Smooth muscle cell (in vitro differentiated cells): ENCODE results near the gene PCSK6. TPM values are rescaled to one million over a fixed set of nuclear protein-coding genes. Genes with fewer than 3 reads are reported as not detected.

Source experiments
- DNase-seq: peaks from one replicate; lab custom pipeline; 2025; ENCODE audit not compliant: unreplicated experiment; lab: John Stamatoyannopoulos, UW
- H2AFZ ChIP-seq: fragments of 200-600 bp; sonication (generic); 2 replicates; pipeline ENCODE4 v1.6.0; 2016; ENCODE audit warnings: antibody characterized with exemption, low read depth, mild to moderate bottlenecking
- H3F3A ChIP-seq: fragments of 200-600 bp; sonication (generic); 2 replicates; pipeline ENCODE4 v1.6.0; 2017; ENCODE audit warnings: antibody characterized with exemption, low read depth
- H3K27ac ChIP-seq: fragments of 200-600 bp; sonication (generic); 2 replicates; pipeline ENCODE4 v1.5.1; 2016; ENCODE audit warnings: low read depth, mild to moderate bottlenecking
- H3K27me3 ChIP-seq: fragments of 200-600 bp; sonication (generic); 2 replicates; pipeline ENCODE4 v1.6.1; 2016; ENCODE audit warnings: low read depth, mild to moderate bottlenecking
- H3K36me3 ChIP-seq: fragments of 200-600 bp; sonication (generic); 2 replicates; pipeline ENCODE4 v1.5.1; 2016; ENCODE audit warnings: low read depth
- H3K4me1 ChIP-seq: fragments of 200-600 bp; sonication (generic); 2 replicates; pipeline ENCODE4 v1.5.1; 2016; ENCODE audit warnings: low read depth
- H3K4me2 ChIP-seq: fragments of 200-600 bp; sonication (generic); 2 replicates; pipeline ENCODE4 v1.6.0; 2016; ENCODE audit warnings: mild to moderate bottlenecking
- H3K4me3 ChIP-seq: fragments of 200-600 bp; sonication (generic); 2 replicates; pipeline ENCODE4 v1.5.1; 2016; ENCODE audit warnings: mild to moderate bottlenecking
- H3K79me2 ChIP-seq: fragments of 200-600 bp; sonication (generic); 2 replicates; pipeline ENCODE4 v1.6.0; 2016; ENCODE audit warnings: low read depth, mild to moderate bottlenecking
- H3K9ac ChIP-seq: fragments of 200-600 bp; sonication (generic); 2 replicates; pipeline ENCODE4 v1.6.0; 2016; ENCODE audit warnings: low read depth
- H3K9me3 ChIP-seq: fragments of 200-600 bp; sonication (generic); replicated peaks from 2 replicates; pipeline ENCODE4 v1.5.1; 2016; ENCODE audit warnings: low read depth
- H4K20me1 ChIP-seq: fragments of 200-600 bp; sonication (generic); 2 replicates; pipeline ENCODE4 v1.6.0; 2016; ENCODE audit warnings: low read depth
- WGBS: methylation state at CpG from one replicate; pipeline ENCODE4 v1.1.7; 2016; ENCODE audit warnings: low lambda C conversion rate; 5-methylcytosine and 5-hydroxymethylcytosine counted together
- polyA plus RNA-seq: library from polyadenylated mRNA; unstranded; fragments of >200 nt; fragmentation: Nextera tagmentation; extraction: Ambion mirVana; gene quantifications from 2 replicates; pipeline ENCODE4 v1.2.1, GENCODE V29; 2016
- total RNA-seq: library from RNA; depleted of rRNA; stranded (reverse); fragments of >200 nt; gene quantifications from 2 replicates; pipeline ENCODE4 v1.2.3, GENCODE V29; 2014
- TF ChIP-seq, protein P1 (sequence below): fragments of 200-600 bp; sonication (generic); IDR thresholded peaks from 2 replicates; pipeline ENCODE4 v1.5.1; 2017; ENCODE audit warnings: borderline replicate concordance, mild to moderate bottlenecking, antibody characterized with exemption; ENCODE audit not compliant: insufficient read depth, poor library complexity, severe bottlenecking

PCSK6 gene
- total and polyA plus RNA-seq, 2 experiments from 2014 or later = 17.5 TPM

DNA sequence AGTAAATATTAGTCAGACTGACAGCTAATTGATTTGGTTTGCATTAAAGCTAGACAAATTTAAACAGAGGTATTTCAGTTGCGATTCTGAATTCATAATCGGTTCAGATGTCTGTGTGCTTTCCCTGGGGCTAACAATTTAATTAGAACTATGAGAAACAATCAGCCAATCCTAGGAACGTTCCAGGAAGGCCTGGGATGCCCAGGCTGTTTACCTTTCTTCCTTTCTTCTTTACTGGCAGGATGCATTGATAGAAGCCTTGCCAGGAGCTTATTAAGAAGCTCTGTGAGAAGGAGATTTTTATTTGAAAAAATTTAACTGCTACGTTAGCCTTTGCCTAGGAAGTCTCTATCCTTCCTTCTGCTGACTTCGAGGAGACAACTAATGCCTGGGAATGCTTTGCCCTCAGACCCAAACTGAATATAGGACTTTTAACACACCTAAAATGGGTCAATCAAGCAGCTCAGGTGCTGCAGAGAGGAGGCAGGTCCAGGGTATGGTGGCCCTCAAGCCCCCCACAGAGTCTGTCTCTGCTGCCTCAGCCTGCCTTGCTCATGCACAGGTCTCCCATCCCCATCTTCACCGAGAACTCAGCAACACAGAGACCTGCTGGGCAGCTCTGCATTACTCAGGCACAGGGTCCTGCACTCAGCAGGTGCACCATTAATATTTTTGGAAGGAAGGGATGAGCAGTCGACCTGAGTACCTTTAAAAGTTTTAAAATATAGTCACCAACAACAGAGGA is 48.5 kb downstream of the PCSK6 start:
- Histone ChIP-seq H4K20me1 (no peaks in the 10 kb centered on the region), H3K4me1 (no peaks in the 10 kb centered on the region), H2AFZ (no peak overlapping the region), H3K9me3 (no peaks in the 10 kb centered on the region), H3K27ac (no peak overlapping the region), H3K9ac (no peak overlapping the region), H3F3A (no peaks in the 10 kb centered on the region), H3K4me2 (no peak overlapping the region), H3K27me3 (no peaks in the 10 kb centered on the region), H3K36me3 (no peaks in the 10 kb centered on the region), H3K4me3 (no peak overlapping the region), H3K79me2 (no peaks in the 10 kb centered on the region)
- TF ChIP-seq, protein P1, sequence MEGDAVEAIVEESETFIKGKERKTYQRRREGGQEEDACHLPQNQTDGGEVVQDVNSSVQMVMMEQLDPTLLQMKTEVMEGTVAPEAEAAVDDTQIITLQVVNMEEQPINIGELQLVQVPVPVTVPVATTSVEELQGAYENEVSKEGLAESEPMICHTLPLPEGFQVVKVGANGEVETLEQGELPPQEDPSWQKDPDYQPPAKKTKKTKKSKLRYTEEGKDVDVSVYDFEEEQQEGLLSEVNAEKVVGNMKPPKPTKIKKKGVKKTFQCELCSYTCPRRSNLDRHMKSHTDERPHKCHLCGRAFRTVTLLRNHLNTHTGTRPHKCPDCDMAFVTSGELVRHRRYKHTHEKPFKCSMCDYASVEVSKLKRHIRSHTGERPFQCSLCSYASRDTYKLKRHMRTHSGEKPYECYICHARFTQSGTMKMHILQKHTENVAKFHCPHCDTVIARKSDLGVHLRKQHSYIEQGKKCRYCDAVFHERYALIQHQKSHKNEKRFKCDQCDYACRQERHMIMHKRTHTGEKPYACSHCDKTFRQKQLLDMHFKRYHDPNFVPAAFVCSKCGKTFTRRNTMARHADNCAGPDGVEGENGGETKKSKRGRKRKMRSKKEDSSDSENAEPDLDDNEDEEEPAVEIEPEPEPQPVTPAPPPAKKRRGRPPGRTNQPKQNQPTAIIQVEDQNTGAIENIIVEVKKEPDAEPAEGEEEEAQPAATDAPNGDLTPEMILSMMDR = no peak
- WGBS = 61% methylated on average over 7 of the region's 7 CpGs
- DNase-seq = no peak

DNA sequence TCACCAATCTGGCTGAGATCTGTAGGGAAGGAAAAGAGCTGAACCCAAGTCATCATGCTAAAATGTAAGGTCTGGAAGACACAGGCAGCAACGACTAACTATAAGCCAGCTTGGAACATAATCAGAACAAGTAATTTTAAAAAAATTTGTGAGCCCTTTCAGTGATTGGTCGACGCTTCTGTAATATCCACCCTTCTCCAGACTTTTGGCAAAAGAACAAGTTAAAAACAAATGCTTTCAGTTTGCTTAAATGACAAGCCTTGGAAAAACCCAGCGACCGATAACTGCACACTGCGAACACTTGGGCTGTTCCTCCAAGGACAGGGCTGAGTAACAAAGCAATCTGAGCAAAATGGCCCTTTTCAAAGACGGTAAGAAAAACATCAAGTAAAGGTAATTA is 49.6 kb downstream of the PCSK6 start:
- Histone ChIP-seq H2AFZ (no peak overlapping the region), H3K79me2 (no peaks in the 10 kb centered on the region), H3F3A (no peaks in the 10 kb centered on the region), H3K9me3 (no peaks in the 10 kb centered on the region), H3K36me3 (no peaks in the 10 kb centered on the region), H3K27me3 (no peaks in the 10 kb centered on the region), H3K27ac (no peak overlapping the region), H3K4me2 (peak overlapping the region; percentile 37), H3K9ac (no peak overlapping the region), H3K4me3 (peak overlapping the region; percentile 23), H3K4me1 (no peaks in the 10 kb centered on the region), H4K20me1 (no peaks in the 10 kb centered on the region)
- DNase-seq = no peak
- 77% methylated on average over 7 of the region's 7 CpGs for WGBS
- TF ChIP-seq, protein P1 = no peak

DNA sequence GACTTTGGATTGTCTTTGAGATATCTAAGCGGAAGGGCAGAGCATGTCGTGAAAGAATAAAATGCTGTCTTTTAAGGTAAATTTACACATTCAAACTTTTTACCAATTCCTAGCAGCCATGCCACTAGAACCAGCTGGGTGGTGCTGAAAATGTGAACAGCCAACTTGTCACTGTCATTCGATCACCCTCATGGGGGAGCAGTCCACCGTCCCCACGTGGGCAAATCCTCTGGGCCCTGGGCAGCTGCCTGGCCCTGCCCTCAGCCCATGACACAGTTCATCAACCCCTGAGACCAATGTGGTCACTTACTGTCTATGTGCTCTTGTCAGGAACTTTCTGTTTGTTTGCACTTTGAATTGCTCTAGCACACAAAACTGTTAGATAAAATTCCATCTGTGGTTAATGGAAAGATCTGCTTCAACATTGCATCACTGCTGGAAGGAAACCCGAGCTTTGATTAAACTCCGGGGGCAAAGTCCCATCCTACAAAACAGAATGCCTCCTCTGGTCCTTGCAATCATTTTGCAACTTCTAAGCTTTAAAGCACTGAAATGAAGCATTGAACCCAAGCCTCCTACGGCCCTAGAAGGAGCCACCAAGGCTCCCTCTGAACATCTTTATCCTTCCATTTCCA is 50.1 kb downstream of the PCSK6 start:
- H3K36me3 ChIP-seq = no peaks in the 10 kb centered on the region
- 58% methylated on average over 8 of the region's 8 CpGs for WGBS
- no peaks in the 10 kb centered on the region for H3K9me3 ChIP-seq
- no peaks in the 10 kb centered on the region for H3K27me3 ChIP-seq
- H2AFZ ChIP-seq = no peak overlapping the region
- peak overlapping the region; percentile 23 for H3K4me3 ChIP-seq
- H3F3A ChIP-seq = no peaks in the 10 kb centered on the region
- no peak overlapping the region for H3K9ac ChIP-seq
- TF ChIP-seq, protein P1 = no peak
- H3K4me1 ChIP-seq = no peaks in the 10 kb centered on the region
- no peaks in the 10 kb centered on the region for H3K79me2 ChIP-seq
- peak overlapping the region; percentile 37 for H3K4me2 ChIP-seq
- H3K27ac ChIP-seq = no peak overlapping the region
- H4K20me1 ChIP-seq = no peaks in the 10 kb centered on the region
- DNase-seq = no peak
